Dermis microvascular lymphatic vessel endothelial cell (primary cell): Measurements from ENCODE around the gene GCNT1. TPM values are rescaled to one million over a fixed set of nuclear protein-coding genes. Genes with fewer than 3 reads are reported as not detected.
"Not testable (repeated sequence)": the region's sequence is repeated elsewhere in the genome, so short reads cannot be mapped to it uniquely, and the experiment has no call there.

Experiments
- DNase-seq, 2 donors: peaks; one replicate each; pipeline versions ENCODE4 v3.0.0 to v3.0.0-alpha.2; 2010; ENCODE audit warnings: low read depth in 2 of 2
- total RNA-seq: library from RNA; depleted of rRNA; stranded (reverse); fragments of >200 nt; gene quantifications from 2 replicates; pipeline ENCODE4 v1.2.1, GENCODE V29; 2014

Gene GCNT1
- total RNA-seq: 3.1 and 6.3 TPM in 2 replicates

DNA sequence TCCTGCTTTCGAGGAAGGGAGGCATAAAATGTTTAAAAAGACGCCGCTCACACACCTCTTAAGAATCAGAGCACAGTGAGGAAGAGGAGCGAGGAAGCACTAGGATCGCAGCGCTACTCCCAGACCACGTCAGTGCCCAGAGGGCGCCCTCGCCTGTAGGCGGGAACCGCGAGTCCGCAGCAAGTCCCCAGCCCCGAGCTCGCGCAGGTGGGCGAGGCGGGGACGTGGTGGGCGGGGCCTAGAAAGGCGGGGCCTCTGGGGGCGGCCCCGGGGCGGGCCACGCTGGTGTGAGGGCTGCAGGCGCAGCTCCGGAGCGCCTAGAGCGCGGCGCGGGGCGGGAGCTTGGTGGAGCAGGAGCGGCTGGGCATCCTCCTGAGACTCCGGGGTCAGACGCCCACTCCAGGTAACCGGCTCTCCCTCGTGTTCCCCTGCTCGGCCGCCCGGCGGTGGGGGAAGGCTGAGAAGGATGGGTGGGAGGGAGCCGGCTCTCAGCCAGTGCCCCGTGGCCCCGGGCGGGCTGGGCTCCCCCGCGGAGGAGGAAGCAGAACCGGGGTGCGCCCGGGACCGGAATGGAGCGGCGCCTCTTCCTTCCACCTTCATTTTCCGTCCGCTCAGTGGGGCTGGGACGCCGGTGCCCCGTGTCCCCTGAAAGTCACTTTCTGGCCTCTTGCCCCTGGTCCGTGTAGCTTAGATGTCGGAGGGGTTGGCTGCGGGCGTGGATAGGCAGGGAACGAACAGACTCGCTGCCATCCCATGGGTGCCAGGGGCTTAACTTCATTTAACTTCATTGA, at the start of gene GCNT1:
Gene GCNT1, plus strand, starts transcription at position 280 of the 791 bp plus-strand sequence. CDS start 43,200 bp downstream, outside the sequence.
- DNase-seq: peak; percentile 43 to 86

DNA sequence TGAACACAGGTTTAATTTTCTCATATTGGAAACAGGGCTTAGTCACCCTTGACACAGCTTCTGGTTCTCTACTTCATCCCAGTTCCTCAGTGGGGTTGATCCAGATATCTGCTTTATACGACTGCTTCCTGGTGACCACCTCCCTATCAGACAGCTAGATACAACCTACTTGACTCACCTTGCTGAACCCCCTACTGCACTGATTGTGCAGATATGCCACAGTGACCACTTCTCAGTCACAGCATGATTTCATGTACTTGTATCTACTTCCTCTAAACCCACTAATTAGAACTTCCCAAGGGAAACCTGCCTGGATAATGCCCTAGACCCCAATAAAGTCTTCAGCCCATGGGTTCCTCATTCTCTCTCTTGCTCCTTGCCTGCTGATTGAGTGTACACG, 46.3 kb upstream of the GCNT1 start:
- no peak for DNase-seq

DNA sequence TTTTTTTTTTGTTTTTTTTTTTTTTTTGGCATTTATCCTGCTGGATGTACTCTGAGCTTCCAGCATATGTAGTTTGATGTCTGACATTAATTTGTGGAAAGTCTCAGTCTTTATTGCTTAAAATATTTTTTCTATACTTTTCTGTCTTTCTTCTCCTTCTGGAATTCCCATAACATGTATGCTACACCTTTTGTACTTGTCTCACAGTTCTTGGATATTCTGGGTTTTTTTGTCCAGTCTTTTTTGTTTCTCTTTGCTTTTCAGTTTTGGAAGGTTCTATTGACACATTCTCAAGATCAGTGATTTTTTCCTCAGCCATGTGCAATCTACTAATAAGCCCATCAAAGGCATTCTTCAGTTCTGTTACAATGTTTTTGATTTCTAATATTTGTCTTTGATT, 45.3 kb upstream of the GCNT1 start:
- DNase-seq: no peak

DNA sequence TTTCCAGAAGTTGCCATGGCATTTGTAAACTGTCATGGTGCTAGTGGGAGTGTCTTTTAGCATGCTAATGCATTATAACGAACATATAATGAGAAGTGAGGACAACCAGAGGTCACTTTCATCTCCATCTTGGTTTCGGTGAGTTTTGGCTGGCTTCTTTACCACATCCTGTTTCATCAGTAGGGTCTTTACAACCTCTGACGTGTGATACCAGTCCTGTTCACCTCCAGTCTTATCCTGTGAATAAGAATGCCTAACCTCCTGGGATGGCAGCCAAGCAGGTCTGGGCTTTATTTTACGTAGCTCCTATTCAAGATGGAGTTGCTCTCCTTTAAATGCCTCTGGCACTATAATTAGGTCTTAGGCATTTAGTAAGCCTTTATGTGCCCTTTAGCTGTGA, 44.3 kb upstream of the GCNT1 start:
- peak in 1 of 2 donors; percentile 74 for DNase-seq

DNA sequence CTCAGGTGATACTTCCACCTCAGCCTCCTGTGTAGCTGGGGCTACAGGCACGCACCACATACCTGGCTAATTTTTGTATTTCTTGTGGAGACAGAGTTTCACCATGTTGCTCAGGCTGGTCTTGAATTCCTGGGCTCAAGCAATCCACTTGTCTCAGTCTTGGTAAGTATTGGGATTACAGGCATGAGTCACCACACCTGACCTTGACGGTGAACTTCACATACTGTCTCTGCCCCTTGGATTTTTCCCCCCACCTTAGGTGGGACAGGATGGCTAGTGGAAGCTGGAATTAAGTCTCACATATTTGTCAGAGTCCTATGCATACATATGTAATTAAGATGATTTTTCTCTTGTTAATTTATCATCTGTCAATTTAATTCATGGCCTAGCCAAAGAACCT, 43.8 kb upstream of the GCNT1 start:
- DNase-seq: peak in 1 of 2 donors; percentile 49

DNA sequence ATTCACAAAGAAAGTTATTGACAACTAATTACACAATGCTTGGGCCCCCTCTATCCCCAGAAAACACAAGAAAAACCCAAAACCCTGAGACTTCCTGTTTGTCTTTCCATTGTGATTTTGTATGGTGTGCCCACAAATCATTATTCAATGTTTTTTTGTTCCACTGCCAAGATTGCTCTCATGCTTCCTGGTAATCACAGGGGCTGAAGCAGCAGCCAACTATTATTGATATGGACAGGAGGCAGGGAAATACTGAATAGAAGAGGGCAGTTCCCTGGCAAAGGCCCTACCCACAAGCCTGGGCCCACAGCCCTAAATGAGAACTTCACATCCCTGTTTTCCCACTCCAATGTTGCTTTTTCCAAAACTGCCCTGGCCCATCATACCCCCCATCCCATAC, 43.3 kb upstream of the GCNT1 start:
- peak; percentile 72 to 91 for DNase-seq

DNA sequence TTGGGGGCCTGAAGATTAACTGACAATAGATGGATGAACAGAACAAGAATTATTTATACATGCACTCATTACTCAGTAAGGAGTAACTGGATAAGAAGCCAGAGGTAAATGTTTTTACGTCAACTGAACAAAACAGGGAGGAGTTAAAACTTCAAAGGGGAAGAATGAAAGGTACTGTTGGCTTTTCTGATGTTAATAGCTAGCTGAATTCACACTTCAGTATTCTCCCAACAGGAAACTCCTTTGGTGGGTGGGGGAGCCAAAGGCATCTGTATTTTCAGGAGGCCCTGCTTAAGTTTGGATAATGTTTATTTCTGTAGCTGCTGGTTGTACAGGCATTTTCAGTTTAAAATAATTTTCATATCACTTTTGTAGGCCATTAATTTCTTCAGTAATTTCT, 41.6 kb upstream of the GCNT1 start:
- no peak for DNase-seq

DNA sequence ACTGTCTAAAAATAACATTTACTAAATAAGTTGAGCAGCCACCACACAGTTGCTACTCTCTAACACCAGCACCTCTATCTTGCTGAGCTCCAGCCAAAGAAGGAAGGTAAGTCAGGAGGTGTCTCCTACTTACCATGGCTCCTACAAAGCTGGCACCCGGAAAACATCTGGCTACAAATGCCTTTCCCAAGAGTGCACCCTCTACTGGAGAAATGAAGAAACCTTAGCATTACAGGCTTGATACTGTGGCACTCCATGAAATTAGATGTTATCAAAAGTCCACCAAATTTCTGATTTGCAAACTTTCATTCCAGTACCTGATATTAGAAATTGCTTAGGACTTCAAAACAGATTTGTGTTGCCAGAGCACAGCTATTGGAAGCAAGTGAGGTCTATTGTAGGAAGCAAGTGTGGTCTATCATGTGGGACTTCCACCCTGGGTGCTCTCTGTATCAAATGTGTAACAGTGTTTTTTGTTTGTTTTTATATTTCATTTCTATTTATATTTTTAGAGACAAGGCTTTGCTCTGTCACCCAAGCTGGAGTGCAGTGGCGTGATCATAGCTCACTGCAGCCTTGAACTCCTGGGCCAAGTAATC, 39.1 kb upstream of the GCNT1 start:
- DNase-seq: peak in 1 of 2 donors; percentile 30

DNA sequence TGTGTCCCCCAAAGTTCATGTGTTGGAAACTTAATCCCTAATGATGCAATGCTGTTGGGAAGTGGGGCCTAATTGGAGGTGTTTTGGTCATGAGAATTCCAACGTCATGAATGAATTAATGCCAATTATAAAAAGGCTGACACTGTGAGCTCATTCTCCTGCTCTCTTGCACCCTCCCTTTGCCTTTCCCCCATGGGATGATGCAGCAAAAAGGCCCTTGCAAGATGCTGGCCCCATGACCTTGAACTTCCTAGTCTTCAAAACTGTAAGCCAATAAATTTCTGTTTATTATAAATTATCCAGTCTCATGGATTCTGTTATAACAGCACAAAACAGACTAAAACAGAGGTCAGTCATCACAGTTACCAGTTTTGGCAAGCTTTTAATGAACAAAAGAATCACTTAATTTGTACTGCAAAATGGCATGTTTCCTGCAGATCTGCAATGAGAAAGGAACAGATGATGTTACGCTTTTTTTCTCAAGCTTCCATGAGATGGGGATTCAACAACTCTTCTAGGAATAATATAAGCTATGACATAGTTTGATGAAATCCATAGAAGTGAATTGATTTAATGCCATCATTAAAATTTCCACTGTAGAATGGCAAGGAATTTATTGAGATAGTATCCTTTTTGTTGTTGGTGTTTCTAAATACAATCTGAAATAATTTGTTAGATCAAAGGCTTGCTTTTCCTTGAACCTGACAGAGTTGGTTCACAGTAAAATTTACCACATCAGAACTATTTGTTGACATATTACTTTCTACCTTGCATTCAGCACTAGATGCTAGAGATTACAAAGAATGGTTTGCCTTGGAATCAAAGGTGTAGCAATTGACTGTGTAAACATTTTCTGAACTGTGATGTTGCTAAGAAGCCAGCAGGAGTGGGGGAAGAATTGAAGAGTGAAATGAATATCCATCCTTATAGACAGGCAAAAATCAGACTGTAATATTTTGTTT, 35.5 kb upstream of the GCNT1 start:
- DNase-seq: no peak

DNA sequence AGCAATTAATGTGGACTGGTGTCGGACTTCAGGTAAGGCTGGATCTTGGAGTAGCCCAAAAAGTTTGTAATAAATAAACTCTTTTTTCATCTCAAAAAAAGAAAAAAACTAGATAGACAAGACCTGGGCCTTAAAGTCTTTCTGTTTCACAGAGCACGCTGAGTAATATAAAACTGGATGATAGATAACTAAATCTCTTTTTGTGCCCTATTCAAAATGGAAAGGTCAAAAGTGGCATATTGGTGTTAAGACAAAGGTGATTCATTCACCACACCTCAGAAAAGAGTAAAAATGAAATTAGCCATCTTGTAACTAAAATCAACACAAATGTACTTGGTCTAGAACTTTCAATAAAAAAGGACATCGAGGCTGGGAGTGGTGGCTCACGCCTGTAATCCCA, 34.5 kb upstream of the GCNT1 start:
- no peak for DNase-seq

DNA sequence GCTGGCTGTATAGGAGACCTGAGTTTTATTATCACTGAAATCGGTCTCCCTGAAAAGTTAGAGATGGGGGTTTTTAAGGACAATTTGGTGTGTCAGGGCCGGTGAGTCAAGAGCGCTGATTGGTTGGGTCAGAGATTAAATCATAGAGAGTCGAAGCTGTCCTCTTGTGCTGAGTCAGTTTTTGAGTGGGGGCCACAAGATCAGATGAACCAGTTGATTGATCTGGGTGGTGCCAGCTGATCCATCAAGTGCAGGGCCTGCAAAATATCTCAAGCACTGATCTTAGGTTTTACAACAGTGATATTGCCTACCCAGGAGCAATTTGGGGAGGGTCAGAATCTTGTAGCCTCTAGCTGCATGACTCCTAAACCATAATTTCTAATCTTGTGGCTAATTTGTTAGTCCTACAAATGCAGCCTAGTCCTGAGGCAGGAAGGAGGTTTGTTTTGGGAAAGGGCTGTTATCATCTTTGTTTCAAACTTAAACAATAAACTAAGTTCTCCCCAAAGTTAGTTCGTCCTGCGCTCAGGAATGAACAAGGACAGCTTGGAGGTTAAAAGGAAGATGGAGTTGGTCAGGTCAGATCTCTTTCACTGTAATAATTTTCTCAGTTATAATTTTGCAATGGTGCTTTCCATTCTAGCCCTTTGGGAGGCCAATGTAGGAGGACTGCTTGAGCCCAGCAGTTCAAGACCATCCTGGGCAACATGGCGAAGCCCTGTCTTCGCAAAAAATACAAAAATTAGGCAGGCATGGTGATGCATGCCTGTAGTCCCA, 33.1 kb upstream of the GCNT1 start:
- no peak for DNase-seq

DNA sequence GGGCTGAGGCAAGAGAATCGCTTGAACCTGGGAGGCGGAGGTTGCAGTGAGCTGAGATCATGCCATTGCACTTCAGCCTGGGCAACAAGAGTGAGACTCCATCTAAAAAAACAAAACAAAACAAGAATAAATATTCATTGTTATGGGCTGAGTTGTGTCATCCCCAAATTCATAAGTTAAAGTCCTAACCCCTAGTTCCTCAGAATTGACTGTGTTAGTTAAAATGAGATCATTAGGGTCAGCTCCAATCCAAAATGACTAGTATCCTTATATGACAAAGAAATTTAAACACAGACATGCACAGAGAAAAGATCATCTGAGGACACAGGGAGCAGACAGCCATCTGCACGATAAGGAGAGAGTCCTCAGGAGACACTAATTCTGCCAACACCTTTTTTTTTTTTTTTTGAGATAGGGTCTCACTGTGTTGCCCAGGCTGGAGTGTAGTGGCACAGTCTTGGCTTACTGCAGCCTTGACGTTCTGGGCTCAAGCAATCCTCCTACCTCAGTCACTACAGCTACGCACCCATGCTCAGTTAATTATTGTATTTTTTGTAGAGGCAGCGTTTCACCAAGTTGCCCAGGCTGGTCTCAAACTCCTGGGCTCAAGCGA, 32.1 kb upstream of the GCNT1 start:
- no peak for DNase-seq

DNA sequence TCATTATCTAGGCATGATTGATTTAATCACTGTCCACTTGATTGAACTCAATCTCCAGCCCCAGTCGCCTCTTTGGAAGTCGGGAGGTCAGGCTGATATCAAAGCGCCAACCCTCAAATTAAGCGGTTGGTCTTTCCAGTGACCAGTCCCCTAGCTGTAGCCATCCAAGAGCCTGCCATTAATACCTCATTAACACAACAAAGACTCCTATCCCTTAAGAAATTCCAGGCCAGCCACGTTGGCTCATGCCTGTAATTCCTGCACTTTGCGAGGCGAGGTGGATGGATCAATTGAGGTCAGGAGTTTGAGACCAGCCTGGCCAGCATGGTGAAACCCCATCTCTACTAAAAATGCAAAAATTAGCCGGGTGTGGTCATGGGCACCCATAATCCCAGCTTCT, 27.4 kb upstream of the GCNT1 start:
- no peak for DNase-seq

DNA sequence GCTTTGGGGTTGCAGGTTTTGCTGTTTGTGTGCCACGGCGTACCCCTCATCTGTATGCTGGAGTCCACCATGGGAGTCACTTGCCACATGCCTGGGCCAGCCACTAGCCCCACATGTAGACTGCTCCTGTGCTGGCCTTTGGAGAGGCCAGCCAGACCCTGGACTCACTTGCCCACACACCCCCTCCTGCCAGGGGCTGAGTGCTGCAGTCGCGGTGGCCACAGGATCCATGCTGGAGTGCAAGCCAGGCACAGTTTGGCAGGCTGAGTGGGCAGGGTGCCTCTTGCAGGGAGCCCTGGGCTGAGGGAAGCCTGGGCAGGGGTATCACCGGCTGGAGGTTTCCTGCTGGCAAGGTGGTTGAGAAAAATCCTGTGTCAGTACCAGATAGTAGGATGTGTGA, 25.6 kb upstream of the GCNT1 start:
- no peak for DNase-seq

DNA sequence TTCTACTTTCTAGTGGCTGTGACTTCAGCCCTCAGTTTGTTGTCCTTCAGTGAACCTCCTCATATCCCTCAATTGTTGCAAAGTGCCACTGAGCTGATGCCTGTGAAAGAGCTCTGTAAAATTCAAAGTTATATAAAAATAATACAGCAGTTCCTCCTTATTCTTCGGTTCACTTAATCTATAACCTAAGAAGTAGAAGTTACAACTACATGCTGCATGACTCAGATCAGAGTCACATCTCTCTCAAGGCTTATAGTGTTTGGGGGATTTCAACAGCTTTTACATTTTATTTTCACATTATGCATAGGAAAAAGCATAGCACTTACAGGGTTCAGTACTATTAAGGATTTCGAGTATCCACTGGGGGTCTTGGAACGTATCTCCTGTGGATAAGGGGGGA, 25.1 kb upstream of the GCNT1 start:
- no peak for DNase-seq

DNA sequence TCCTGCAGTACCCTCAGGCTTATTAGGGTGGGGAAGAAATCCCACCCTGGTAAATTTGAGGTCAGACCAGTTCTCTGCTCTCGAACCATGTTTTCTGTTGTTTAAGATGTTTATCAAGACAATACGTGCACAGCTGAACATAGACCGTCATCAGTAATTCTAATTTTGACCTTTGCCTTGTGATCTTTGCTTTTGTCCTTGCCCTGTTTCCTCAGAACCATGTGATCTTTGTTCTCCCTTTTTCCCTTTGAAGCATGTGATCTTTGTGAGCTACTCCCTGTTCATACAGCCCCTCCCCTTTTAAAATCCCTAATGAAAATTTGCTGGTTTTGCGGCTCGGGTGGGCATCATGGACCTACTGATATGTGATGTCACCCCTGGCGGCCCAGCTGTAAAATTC, 24.1 kb upstream of the GCNT1 start:
- not testable (repeated sequence) for DNase-seq

DNA sequence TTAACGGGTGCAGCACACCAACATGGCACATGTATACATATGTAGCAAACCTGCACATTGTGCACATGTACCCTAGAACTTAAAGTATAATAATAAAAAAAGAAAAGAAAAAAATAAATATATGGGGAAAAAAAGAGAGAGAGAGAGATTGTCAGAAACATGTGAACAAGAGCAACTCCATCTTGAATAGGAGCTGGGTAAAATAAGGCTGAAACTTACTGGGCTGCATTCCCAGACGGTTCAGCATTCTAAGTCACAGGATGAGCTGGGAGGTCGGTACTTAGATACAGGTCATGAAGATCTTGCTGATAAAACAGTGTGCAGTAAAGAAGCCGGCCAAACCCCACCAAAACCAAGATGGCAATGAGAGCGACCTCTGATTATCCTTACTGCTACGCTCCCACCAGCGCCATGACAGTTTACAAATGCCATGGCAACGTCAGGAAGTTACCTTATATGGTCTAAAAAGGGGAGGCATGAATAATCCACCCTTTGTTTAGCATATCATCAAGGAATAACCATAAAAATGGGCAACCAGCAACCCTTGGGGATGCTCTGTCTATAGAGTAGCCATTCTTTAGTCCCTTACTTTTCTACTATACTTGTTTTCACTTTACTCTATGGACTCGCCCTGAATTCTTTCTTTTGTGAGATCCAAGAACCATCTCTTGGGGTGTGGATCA, 21.8 kb upstream of the GCNT1 start:
- not testable (repeated sequence) for DNase-seq

DNA sequence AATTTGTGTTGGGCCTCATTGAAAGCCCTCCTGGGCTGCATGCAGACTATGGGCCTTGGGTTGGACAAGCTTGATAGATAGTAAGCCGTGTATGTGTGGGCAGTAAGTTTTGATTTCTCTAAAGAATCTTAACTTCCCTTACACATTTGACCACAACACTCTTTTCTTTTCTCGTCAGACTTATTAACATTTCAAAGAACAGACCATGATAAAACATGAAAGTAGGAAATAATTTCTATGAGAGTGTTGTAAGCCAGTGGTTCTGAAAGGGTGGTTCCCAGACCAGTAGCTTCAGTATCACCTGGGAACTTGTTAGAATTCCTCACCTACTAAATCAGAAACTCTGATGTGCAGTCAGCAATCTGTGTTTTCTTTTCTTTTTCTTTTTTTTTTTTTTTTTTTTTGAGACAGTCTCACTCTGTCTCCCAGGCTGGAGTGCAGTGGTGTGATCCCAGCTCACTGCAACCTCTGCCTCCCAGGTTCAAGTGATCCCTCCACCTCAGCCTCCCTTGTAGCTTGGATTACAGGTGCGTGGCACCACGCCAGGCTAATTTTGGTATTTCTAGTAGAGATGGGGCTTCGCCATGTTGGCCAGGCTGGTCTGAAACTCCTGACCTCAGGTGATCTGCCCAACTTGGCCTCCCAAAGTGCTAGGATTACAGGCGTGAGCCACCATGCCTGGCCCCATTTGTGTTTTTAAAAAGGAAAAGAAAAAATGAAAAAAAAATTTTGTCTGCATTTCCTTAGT, 20.0 kb upstream of the GCNT1 start:
- no peak for DNase-seq

DNA sequence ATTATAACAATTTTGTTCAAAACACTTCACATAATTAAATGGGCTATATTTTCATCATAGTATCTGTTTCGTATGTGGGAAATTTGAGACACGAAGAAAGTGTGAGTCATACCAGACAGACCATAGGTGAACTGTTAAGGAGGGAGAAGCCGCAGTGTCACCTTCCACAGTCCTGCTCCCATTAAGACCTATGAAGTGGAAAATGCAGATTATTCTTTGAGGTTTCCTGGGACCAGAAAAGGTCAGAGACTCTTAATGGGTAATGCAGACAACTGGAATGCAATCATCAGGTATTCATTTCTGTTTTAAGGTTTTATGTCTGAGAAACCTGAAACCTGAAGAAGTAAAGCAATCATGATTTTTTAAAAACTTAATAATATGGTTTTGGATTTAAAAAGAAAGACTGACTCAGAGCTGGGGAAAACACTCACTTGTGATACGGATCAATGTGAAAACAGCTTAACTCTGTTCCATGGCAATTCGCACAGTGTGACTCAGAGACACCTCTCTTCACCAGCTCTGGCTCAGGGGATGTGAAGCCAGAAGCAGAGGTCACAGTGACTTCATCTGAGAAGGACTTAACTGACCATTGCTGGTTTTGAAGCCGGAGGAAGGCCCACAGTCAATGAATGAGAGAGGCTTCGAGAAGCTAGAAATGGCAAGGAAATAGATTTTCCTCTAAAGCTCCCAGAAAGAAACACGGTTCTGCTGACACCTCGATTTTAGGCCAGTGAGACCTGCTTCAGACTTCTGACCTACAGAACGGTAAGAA, 17.2 kb upstream of the GCNT1 start:
- peak in 1 of 2 donors; percentile 41 for DNase-seq
